ENCODE results near the gene MYOC.
"Not testable (repeated sequence)": the region's sequence is repeated elsewhere in the genome, so short reads cannot be mapped to it uniquely, and the experiment has no call there.

The MYOC gene

DNA sequence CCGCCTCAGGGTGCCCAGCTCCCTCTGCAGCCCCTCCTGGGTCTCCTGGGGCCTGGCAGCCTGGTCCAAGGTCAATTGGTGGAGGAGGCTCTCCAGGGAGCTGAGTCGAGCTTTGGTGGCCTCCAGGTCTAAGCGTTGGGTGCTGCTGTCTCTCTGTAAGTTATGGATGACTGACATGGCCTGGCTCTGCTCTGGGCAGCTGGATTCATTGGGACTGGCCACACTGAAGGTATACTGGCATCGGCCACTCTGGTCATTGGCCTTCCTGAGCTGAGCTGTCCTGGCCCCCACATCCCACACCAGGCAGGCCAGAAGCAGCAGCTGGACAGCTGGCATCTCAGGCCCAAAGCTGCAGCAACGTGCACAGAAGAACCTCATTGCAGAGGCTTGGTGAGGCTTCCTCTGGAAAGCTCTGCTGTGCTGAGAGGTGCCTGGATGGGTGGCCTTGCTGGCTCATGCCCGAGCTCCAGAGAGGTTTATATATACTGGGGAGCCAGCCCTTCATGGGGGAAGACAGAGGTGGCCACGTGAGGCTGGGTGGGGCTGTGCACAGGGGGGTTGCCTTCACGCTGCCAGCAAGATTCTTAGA, at the start of gene MYOC:
Gene MYOC, minus strand, starts transcription at position 455 of the 589 bp plus-strand sequence. Its CDS starts 77 bp downstream, at position 378.
- no peak for DNase-seq (ENCODE audit: low read depth, low spot score)

DNA sequence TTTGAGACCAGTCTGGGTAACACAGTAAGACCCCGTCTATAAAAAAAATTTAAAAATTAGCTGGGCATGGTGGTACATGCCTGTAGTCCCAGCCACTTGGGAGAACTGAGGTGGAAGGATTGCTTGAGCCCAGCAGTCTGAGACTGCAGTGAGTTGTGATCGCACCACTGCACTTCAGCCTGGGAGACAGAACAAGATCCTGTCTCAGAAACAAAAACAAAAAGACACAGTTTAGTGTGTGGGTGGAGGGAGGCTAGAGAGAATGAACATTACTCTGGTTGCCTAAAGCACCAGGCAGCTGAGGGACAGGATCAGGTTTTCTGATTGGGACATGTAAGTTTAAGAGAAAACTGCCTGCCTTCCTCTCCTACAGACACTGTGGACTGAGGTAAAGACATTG, 47.0 kb upstream of the MYOC start:
- no peak for DNase-seq (ENCODE audit: low read depth, low spot score)

DNA sequence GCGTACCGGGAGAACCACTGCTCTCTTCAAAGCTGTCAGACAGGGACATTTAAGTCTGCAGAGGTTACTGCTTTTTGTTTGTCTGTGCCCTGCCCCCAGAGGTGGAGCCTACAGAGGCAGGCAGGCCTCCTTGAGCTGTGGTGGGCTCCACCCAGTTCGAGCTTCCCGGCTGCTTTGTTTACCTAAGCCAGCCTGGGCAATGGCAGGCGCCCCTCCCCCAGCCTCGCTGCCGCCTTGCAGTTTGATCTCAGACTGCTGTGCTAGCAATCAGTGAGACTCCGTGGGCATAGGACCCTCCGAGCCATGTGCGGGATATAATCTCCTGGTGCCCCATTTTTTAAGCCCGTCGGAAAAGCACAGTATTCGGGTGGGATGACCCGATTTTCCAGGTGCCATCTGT, 43.3 kb upstream of the MYOC start:
- DNase-seq (ENCODE audit: low read depth, low spot score), result not testable (repeated sequence)

- DNase-seq (ENCODE audit: low read depth, low spot score), result not testable (repeated sequence)
These were observed 41.1 kb upstream of the MYOC start for GRCh38 chr1:171693541-171693940.

DNA sequence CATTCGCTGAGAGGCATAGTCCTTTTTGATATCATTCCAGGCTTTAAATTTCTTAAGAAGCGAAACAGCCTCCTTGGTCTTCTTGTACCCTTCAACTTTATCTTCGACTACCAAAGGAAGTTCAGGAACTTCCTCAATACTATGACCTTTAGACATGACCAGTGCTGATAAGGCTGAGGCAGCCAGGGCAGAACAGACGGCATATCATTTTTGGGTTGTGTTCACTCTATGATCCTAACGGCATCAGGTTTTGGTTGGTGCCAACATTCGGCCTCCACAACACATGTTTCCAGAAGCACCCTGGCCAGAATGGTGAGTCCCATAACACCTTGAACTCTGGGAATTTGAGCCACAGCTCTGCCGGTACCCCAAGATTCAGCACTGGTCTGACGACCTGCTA, 31.4 kb upstream of the MYOC start:
- DNase-seq (ENCODE audit: low read depth, low spot score), result no peak

DNA sequence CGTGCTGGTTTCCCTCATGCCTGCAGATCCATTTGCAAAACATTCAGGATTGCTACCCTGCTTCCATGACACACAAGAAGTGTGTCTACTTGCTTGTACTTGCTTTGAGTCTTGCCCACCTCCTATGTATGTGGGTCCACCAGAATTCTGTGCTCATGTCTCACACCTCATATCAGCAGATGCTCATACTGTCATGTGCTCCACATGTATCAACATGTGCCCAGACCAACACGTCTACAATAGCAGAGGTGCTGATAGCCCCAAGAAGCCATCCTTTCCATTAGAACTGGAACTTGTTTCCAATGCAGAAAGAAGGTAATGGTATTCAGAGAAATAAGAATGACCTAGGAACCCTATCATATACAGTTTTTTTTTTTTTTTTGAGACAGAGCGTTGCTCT, 27.9 kb upstream of the MYOC start:
- DNase-seq (ENCODE audit: low read depth, low spot score), result no peak

DNA sequence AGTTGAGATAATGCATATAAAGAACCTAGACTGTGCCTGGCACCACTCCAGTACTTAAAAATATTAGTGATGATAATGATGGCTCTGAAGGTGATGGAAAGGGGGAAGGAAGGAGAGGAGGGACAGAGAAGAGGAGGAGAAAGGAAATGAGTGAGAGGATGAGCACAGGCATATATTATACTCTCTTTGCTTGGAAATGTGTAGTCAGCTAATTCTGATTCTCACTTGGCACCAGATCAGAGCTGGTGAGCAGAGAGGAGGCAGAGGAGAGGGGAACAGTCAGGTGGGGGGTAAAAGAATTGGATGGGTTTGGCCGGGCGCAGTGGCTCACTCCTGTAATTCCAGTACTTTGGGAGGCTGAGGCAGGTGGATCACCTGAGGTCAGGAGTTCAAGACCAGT, 24.3 kb upstream of the MYOC start:
- no peak for DNase-seq (ENCODE audit: low read depth, low spot score)

DNA sequence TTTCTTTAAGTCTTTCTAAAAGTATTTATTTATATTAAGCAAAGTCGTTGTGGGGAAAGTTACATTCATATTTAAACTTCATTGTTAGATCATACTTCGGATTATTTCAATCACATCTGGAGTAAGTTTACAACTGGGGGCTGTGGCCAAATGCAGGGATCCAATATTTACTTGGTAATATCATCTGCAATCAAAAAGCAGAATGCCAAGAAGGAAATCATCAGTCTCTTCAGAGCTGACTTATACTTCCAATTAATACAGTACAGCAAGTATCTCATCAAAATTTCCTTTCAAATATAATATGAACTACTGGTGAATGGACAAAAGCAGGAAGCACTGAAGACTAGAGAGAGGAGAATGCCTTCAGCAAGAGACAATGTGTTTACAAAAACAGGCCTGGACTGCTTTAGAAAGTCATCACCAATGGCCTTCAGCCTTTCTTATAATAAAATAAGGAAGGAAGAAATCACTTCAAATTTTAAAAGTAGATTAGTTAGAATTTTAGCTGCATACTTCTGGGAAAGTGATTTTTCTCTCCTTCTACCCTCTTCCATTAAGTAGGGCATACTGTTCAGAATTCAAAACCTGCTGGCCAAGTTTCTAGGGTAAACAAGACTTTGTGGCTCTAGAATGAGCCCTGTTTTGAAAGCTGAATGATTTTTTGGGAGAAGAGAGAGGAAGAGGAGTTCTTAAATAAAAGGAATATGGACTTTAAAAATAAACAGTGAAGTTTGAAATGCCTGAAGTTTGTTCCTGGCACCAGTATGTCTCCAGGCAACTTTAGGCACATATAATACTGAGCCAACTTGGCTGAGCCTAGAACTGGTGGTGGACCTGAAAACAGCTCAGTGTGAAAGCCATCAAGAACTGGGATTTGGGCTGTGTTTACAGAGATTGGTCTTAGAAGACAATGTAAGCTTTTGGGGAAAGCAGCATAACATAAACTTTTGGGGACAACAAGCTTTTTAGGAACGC, 22.2 kb upstream of the MYOC start:
- no peak for DNase-seq (ENCODE audit: low read depth, low spot score)

- no peak for DNase-seq (ENCODE audit: low read depth, low spot score)
These were observed 18.3 kb upstream of the MYOC start for GRCh38 chr1:171670739-171671138.

- no peak for DNase-seq (ENCODE audit: low read depth, low spot score)
These were observed 15.9 kb upstream of the MYOC start for GRCh38 chr1:171668372-171668771.

DNA sequence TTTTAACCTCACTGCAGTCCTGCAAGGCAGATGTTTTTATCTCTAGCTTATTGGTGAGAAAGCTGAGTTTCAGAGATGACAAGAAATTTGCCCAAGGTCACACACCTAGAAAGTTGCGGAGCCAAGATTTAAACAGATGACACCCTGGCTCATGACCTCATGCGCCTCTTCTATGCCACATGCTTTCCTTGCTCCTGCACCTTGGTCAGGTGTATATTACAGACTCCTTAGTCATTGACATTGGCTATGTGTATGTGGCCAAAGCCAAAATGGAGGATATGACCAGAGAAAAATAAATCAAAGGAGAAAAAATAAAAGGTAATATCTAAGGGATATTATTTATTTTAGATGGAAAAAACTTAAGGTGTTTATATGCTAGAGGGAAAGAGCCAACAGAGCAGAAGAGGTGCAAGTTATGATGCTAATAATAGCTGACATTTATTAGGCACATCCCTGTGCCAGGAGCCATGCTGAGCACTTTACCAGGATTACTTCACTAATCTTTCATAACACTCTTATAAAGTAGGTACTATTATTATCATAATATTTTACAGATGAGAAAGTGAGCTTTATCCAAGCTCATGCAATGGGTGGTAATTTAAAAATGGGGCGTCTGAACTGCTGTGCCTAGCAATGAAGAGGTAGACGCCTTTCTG, 13.8 kb upstream of the MYOC start:
- DNase-seq (ENCODE audit: low read depth, low spot score), result no peak

DNA sequence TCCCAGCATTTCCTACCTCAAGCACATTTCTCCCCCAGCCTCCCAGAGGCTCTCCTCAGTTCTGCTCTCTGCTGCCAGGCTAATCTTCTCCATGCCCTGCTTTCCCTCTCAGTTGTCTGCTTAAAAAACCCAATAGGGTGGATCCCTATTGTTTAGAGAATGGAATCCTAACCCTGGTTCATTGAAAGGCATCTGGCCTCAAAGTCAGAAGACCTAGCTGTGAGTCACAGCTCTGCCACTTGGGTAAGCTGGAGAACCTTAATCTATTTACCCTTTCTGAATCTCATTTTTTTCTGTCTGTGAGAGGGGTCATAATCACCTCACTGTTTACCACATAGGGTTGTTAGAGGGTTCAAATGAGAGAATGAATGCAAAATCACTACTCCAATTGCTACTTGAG, 12.5 kb upstream of the MYOC start:
- no peak for DNase-seq (ENCODE audit: low read depth, low spot score)

DNA sequence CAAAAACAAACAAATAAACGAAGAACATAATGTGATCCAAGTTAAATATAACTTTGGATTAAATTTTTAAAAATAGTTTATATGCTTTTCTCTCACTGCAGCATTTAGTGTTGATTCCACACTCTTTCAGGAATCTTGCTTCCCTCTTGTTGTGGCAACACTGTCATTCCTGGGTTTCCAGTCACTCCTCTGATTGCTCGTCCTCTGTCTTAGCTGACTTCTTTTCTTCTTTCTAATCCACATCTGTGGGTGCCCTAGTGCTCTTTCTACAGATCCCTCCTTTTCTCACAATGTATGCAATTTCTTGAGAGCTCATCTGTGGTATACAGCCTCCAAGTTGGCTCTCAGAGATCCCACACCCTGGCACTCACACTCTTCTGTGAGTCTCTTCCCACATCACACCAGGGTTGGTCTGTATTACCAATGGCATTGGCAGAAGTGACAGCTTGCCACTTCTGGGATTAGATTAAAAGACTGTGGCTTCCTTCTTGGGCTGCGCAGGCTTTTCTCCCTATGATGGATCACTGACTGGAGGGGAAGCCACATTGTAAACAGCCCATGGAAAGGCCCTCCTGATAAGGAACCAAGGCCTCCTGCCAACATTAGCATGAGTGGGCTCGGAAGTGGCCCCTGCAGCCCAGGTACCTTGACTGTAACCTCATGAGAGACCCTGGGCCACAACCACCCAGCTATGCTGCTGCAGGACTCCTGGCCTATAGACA, 11.5 kb upstream of the MYOC start:
- no peak for DNase-seq (ENCODE audit: low read depth, low spot score)

- no peak for DNase-seq (ENCODE audit: low read depth, low spot score)
These were observed 10.8 kb upstream of the MYOC start for GRCh38 chr1:171663036-171663853.

- DNase-seq (ENCODE audit: low read depth, low spot score), result no peak
These were observed 8.7 kb upstream of the MYOC start for GRCh38 chr1:171661076-171661650.

DNA sequence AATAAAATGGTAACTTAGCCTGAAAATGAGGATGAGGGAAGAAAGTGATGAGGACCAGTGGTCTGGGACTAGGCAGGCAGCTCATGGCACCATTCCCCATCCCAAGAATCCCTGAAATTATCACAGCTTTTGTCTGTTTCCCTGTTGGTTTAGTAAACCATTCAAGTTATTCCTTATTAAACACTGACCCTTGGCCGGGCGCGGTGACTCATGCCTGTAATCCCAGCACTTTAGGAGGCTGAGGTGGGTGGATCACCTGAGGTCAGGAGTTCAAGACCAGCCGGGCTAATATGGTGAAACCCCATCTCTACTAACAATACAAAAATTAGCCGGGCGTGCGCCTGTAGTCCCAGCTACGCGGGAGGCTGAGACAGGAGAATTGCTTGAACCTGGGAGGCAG, 3.7 kb upstream of the MYOC start:
- not testable (repeated sequence) for DNase-seq (ENCODE audit: low read depth, low spot score)

DNA sequence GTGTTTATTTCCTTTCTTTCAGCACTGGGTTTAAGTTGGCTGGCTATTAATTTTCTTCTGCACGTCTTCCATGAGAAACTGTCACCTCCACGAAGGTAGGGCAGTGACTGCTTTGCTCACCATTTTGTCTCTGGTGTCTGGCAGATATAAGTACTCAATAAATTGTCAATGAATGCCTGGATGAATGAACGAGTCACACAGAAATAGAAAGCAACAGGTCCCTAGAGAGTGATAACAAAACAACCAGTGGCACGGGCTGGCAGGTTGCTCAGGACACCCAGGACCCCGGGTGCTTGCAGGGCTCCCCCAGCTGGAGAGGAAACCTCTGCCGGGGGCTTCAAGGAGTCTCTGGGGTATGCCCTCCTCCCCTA, 3.2 kb upstream of the MYOC start:
- DNase-seq (ENCODE audit: low read depth, low spot score), result no peak

GRCh38 chr1:171654942-171655745, 2.7 kb upstream of the MYOC start:
- DNase-seq (ENCODE audit: low read depth, low spot score), result peak; percentile 91

GRCh38 chr1:171654201-171654941, 1.9 kb upstream of the MYOC start:
- no peak for DNase-seq (ENCODE audit: low read depth, low spot score)

Data from ELF-1 (cell line).